ENCODE data around the gene LPP.

GRCh38 chr3:188488801-188489200 lies 334.8 kb downstream of the LPP start:
- TF ChIP-seq POLR2A (IDR thresholded peaks at IDR 0.05; ENCODE audit: borderline replicate concordance, extremely low read depth, insufficient read depth, insufficient read length) (no peak), JUND (IDR thresholded peaks at IDR 0.05) (no peak)
